ENCODE results near the gene CDC73.
"Not testable (repeated sequence)": the region's sequence is repeated elsewhere in the genome, so short reads cannot be mapped to it uniquely, and the experiment has no call there.

CDC73 gene

DNA sequence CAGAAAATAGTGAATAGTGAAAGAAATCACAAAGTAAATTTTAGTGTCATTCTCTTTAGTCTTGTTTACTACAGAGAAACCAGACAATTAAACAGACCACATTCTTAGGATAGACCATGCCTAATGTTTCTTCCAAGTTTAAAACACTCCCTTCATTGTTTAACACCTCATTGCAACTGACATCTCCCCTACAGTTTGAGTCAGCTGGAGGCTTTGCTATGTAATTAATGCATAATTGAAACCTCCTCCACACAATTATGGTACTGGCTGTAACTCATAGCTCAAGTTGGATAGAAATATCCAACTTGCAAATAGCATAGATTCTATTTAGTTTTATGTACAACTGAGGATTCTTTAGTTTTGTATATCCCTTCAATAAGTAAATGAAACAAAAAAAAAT lies 99.8 kb downstream of the CDC73 start:
- DNase-seq (ENCODE audit: low read depth in 1 of 2, low spot score in 1 of 2): no peak

DNA sequence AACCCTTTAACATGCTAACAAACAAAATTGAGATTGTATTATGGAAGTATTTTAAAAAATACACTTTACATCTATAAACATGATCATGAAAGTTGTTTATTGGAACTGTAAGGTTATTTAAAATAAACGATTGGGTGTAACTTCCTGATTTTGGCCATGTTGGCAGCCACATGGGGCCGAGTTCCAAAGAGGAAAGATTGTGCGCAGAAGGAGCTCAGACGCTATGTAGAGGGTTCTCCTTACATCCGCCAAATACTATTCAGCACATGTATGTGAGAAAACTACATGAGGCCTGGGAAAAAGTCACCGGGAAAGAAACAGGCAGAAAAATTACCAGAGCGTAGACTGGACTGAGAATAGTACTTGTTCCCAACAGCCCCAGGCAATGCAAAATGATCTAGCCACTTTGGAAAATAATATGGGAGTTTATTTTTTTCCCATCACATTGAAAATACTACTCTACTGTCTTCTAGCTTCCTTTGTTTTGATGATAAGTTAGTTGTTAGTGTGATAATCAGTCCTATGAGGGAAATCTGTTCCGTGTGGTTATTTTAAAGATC lies 100.3 kb downstream of the CDC73 start:
- DNase-seq (ENCODE audit: low read depth in 1 of 2, low spot score in 1 of 2): no peak

DNA sequence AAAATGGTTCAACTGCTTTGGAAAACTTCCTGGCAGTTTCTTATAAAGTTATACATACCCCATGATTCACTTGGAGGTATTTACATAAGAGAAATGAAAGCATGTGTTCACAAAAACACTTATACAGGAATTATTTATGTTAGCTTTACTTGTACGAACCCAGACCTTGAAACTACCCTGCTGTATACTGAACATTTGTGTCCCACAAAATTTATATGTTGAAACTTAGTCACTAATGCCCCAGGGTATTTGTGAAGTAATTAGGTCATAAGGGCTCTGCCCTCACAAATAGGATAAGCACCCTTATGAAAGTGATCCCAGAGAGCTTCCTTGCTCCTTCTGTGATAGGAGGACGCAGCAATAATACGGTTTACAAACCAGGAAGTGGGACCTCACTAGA lies 107.3 kb downstream of the CDC73 start:
- no peak for DNase-seq (ENCODE audit: low read depth in 1 of 2, low spot score in 1 of 2)

DNA sequence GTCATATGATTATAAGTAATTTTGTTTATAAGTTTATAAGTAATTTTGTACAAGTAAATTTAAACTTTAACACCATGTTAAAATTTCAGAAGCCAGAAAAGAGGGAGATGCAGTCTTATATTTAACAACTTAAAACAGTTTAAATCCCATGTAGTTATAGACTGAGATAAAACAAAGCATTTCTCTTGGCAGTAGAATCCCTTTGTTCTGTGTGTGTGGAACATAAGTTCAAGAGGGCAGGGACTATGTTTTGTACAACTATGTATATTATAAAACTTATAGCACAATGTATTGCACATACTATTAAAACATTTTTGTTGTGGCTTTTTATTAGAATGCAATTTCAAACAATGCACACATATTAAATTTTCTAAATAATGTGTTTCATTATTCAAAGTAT lies 109.3 kb downstream of the CDC73 start:
- DNase-seq (ENCODE audit: low read depth in 1 of 2, low spot score in 1 of 2): not testable (repeated sequence)

DNA sequence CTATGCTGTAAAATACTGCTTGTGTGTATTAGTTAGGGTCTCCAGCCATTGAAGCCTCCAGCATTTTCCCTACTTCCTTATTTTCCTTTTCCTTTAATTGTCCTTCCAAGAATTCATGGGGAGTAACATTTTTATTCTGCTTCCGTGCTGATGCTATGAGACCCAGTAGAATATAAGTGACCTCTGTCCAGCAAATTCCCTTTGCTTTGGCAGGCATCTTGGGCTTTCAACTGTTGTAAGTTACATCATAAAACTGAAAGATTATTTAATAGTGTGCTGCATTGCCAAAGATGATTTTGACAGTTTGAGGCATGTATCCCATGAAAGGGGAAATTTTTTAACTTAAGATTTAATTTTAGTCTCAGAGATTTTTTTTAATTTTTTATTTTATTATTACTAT lies 112.7 kb downstream of the CDC73 start:
- DNase-seq (ENCODE audit: low read depth in 1 of 2, low spot score in 1 of 2): no peak

DNA sequence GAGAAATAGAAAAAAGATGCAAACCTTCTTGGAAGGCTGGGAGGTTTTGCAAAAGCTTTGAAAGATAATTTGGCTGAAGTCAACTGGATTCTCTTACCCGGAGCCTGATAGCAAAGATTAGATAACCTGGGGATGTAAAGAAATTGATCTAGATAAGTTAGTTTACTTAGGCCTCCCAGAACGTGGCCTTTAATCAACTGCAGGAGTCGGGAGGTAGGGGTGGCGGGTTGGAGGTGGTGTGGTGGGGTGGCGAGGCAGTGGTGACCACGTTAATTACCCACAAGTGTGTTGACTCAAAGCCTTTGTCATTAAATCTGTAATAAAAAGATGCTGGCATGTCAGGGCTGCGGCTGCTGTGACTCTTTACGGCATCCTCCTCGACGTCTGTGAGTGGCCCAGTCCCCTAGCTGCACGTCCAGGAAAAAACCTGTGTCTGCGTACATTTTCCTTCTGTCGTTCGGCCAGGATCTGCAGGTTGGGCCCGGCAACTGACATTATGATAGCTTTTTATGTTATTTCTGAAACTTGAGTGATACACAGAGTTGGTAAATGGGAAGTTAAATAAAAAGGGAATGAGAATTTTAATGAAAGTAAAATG lies 115.6 kb downstream of the CDC73 start:
- DNase-seq (ENCODE audit: low read depth in 1 of 2, low spot score in 1 of 2): no peak

DNA sequence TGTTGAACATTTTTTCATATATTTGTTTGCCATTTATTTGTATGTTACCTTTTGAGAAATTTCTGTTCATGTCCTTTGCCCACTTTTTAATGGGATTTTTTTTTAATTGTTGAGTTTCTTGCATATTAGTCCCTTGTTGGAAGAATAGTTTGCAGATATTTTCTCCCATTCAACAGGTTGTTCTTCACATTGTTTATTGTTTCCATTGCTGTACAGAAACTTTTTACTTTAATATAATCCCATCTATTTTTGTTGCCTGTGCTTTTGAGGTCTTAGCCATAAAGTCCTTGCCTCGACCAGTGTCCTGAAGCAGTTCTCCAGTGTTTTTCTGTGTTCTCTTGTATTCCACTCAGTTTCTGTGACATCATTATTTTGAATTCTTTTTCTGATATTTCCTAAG lies 118.8 kb downstream of the CDC73 start:
- no peak for DNase-seq (ENCODE audit: low read depth in 1 of 2, low spot score in 1 of 2)

DNA sequence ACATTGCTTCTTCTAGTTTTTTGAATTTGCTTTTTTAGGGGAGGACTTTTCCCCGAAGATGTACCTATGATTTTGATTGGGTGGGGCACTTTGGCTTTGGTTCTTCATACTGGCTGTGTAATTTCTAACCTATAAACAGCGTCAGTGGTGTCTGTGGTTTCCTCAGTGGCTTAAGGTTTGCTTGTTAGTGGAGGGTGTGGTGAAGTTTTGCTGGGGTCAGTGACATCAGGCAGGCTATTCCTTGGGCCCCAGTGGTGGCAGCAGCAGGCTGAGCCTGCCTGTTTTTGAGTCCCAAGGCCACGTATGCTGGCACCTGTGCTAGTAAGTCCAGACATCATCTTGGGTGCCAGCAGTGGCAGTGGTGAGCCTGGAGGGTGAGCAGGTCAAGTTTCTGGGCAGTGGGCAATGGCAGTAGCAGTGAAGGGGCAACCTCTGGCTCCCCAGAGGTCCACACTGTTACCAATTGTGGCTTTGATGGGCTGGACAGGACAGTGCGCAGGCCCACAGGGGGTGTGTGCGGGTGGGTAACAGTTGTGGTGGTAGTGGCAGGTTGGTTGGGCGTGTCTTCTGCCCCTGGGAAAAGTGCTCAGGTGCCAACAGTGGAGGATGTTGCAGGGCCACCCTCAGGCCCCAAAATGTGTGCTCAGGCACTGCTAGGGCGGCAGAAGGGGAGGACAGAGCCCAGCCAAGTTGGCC lies 119.4 kb downstream of the CDC73 start:
- no peak for DNase-seq (ENCODE audit: low read depth in 1 of 2, low spot score in 1 of 2)

DNA sequence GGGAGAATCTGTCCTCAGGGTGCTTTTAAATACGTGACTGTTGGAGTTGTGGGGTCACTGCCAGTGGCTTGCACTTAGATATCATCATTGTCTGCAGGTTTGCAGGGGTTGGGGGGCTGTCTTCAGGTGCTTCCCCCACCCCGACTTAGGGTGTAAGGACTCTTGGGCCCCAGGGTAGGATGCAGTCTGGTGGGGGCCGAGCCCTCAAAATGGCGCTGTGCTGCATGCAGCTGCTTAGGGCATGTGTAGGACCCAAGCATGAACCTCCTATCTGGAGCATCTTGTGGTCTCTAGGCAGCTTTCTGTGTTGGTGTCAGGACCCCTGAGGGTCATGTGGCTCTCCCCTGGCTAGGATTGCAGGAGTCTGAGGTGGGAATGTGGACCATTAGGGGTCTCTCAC lies 120.2 kb downstream of the CDC73 start:
- DNase-seq (ENCODE audit: low read depth in 1 of 2, low spot score in 1 of 2): no peak

DNA sequence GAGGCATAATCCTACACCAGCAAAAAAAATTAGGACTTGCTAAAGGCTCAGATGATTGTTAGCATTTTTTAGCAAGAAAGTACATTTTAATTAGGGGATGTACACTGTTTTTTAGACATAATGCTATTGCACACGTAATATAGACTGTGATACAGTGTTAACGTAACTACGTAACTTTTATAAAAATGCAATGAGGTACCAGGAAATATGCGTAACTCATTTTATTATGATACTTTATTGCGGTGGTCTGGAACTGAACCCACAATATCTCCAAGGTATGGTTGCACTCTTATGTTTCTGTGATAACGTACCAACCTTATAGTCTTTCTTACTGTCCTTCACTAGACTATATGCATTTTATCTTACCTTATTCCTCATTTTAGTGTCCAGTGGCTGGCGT lies 127.4 kb downstream of the CDC73 start:
- DNase-seq (ENCODE audit: low read depth in 1 of 2, low spot score in 1 of 2): no peak

DNA sequence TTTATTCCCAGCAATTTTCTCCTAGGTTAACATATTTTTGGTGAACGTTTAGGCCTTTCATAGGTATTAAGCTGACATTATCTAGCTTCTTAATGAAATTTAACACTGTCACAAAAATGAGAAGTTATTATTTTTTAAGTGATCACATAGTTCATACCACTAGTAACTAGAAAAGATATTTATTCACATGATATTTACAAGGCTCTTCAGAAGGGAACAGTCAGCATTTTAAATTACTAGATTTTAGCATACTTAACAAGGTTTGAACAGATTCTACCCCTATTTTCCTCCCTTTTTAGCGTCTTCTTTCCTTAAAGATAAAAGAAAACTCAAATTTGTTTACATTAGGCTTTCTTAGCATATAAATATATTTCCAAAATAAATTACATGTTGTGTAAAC lies 130.1 kb downstream of the CDC73 start:
- DNase-seq (ENCODE audit: low read depth in 1 of 2, low spot score in 1 of 2): no peak

DNA sequence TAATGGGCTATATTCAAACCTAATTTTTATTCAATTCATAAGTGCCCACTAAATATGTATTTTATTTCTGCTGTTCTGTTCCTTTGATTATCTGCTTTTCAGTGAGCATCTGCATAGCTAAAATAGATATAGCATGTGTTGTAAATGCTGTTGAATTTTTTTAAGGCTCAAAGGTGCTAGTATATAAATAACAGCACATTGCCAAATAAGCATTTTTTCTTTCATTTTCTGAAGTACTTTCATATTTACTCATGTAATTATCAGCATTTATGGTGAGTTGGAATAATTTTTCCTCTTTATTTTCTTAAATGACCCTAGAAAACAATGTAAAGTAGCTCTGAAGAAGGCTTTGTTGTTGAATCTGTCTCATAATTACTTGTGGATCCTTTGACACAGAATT lies 134.2 kb downstream of the CDC73 start:
- no peak for DNase-seq (ENCODE audit: low read depth in 1 of 2, low spot score in 1 of 2)

DNA sequence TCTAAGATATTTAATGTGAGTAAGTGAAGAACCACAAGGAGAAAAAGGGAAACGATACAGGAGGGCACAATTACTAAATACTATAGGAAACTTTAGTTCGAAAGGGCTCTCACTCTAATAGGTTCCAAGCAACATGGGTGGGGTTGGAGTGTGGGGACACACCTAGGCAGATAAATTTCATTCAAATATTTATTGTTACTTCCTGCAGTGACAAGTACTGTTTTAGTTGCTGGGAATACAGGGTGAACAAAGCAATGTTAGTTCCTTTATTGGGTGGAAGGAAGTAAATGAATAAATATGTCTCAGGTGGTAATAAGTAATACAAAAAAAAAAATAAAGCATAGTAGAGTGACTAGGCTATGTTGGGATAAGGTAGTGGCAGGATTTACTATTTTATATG lies 137.8 kb downstream of the CDC73 start:
- no peak for DNase-seq (ENCODE audit: low read depth in 1 of 2, low spot score in 1 of 2)

DNA sequence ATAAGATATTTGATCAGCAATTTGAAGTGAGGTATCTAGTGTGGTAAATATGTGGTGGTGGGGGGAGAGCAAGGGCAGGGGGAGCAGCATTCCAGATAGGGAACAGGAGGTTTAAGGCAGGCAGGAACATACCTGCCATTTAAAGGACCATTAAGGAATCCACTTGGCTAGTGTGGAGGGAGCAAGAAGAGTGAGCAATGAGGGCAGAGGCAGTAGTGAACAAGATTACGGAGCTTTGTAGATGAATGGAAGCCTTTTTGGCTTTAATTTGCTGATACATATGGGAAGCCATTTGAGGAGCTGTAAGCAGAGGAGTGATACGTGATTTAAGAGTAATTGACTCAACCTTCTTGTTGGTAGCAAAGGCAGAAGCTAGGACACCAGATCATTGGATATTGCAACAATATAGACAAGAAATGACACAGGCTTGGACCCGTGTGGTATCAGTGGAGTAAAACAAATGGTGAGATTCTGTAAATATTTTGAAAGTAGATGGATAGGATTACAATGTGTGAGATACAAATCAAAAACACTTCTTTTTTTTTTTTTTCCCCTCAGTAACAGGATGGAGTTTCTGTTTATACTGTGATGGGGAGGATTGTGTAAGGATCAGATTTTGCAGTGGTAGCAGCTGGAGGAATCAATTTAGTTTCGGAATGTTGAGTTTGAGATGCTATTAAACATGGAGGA lies 138.4 kb downstream of the CDC73 start:
- no peak for DNase-seq (ENCODE audit: low read depth in 1 of 2, low spot score in 1 of 2)

DNA sequence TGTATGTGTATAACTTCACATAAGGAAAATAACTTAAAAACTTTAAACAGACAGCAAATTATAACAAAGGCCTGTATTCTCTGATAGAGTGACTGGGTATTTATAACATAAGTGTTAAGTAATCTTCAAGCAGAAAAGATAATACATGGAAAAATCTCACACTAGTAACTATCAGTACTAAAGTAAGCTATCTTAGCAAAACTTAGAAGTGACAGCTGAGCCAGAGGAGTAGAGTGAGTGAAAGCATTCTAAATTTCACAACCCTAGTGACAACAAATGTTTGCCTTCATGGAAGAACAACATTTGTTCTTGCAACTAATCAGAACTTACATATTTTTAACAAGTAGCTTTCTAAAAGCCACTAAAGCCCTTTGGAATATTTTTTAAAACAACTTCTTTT lies 139.1 kb downstream of the CDC73 start:
- DNase-seq (ENCODE audit: low read depth in 1 of 2, low spot score in 1 of 2): no peak

DNA sequence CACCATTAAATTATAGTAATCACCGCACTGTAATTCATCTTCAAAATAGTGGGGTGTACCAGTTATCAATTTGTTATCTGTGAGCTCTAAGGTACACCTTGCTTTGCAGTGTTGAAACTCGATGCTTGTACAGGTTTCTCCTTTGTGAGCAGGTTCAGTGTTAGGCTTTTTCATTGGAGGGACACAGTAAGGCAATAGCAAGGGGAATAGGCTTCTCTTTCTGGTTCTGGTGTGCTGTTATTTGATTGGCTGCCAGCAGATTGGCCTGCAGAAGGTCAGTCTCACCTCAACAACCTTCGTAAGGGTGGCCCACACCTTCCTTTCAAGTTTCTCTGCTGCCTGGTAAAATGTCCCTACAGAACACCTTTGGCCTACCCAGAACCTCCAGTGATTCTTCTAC lies 140.8 kb downstream of the CDC73 start:
- no peak for DNase-seq (ENCODE audit: low read depth in 1 of 2, low spot score in 1 of 2)

DNA sequence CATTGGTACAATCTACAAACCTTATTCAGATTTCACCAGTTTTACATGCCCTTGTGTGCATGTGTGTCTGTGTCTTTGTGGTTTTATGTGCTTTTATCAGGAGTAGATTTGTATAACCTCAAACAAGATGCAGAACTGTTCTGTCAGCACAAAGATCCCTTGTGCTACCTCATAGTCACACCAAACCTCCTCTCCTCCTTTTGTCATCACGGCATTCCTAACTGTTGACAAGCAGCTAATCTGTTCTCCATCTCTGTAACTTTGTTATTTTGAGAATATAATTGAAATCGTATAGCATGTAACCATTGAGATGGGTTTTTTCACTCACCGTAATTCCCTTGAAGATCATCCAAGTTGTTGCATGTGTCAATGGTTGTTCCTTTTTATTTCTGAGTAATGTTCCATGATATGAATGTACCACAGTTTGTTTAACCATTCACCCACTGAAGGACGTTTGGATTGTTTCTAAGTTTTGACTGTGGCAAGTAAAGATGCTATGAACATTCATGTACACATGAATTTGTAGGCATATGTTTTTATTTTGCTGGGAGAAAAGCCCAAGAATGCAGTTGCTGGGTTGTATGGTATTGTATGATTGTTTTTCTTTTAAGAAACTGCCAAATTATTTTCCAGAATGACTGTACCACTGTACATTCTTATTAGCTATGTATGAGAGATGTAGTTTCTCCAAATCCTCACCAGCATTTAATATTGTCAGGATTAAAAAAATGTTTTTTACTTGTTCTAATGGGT lies 142.7 kb downstream of the CDC73 start:
- DNase-seq (ENCODE audit: low read depth in 1 of 2, low spot score in 1 of 2): no peak

DNA sequence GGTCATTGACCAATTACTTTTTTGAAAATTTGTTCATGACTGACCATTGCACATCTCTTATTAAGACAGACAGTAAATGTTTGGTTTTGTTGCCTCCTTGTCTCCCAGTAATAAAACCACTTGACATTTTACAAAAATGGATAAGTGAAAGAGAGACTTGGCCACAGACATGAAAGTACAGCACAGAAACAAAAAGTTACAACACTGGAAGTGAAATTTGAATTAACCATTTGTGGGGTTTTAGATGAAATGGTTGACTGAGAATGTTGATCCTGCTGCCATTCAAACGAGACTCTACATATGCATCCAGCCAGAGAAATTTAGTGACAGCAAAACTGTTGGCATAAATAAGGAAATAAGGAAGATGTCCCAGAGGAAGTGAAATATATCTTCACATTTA lies 143.9 kb downstream of the CDC73 start:
- no peak for DNase-seq (ENCODE audit: low read depth in 1 of 2, low spot score in 1 of 2)

DNA sequence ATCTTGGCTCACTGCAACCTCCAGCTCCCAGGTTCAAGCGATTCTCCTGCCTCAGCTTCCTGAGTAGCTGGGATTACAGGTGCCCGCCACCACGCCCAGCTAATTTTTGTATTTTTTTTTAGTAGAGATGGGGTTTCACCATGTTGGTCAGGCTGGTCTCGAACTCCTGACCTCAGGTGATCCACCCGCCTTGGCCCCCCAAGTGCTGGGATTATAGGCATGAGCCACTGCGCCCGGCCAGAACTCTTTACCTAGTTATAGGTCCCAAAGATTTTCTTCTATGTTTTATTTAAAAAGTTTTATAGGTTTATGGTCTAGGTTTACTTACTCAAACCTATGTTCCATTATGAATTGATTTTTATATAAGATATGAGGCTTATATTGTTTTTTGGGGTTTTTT lies 145.0 kb downstream of the CDC73 start:
- not testable (repeated sequence) for DNase-seq (ENCODE audit: low read depth in 1 of 2, low spot score in 1 of 2)

DNA sequence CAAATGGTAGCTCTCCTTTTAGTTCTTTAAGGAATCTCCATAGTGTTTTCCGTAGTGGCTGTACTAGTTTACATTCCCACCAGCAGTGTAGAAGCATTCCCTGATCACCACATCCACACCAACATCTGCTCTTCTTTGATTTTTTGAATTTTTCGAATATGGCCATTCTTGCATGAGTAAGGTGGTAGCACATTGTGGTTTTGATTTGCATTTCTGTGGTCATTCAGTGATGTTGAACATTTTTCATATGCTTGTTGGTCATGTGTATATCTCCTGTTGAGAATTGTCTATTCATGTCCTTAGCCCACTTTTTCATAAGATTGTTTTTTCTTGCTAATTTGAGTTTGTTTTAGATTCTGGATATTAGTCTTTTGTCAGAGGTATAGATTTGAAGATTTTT lies 149.2 kb downstream of the CDC73 start:
- DNase-seq (ENCODE audit: low read depth in 1 of 2, low spot score in 1 of 2): no peak

DNA sequence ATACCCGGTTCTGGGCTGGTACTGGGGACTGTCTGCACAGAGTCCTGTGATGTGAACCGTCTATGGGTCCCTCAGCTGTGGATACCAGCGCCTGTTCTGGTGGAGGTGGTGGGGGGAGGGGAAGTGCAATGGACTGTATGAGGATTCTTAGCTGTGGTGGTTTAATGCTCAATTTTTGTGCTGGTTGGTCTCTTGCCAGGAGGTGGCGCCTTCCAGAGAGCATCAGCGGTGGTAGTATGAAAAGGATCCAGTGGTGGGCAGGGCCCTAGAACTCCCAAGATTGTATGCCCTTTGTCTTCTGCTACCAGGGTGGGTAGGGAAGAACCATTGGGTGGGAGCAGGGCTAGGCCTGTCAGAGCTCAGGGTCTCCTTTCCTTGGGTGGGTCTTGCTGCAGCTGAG lies 153.9 kb downstream of the CDC73 start:
- DNase-seq (ENCODE audit: low read depth in 1 of 2, low spot score in 1 of 2): no peak

DNA sequence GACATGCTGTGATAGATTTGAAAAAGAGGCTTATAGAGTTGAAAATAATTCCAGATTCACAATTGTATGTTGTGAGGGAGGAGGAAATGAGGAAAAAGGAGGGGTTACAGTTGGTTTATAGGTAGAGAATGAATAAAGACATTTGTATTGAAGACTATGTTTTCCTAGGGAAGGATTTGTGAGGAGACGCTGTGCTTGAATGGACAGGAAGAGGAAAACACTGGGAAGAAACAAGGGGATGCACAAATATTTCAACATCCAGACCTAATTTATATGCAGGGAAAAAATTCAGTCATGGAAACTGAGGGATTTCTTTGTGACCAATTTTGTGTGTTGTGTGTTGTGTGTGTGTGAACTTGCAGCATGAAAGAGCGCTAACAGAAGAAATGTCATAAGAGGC lies 157.1 kb downstream of the CDC73 start:
- no peak for DNase-seq (ENCODE audit: low read depth in 1 of 2, low spot score in 1 of 2)
